Measurements from ENCODE around the gene ANKS3.
A peak's percentile ranks its signal among the peaks of the same experiment; 100 is the strongest.

The ANKS3 gene

GRCh38 chr16:4733747-4734062, 366 bp downstream of the ANKS3 start:
- H2BK5ac ChIP-seq (ENCODE audit: low read depth, low read length, poor library complexity, severe bottlenecking), result peak overlapping the region; percentile 47
- peak overlapping the region; percentile 86 for H4K8ac ChIP-seq (ENCODE audit: low read length)
- peak overlapping the region; percentile 85 for H3K4me2 ChIP-seq (ENCODE audit: low read length, poor library complexity, severe bottlenecking)
- H2BK12ac ChIP-seq (ENCODE audit: low read length in 2 of 2), result peak overlapping the region; percentile 19 to 23
- no peaks in the 10 kb centered on the region for H3K9me3 ChIP-seq (ENCODE audit: control insufficient read depth, low read length)
- peaks cover 27% of the 10 kb centered on the region for H3K79me1 ChIP-seq (replicated peaks; ENCODE audit: low read length, poor library complexity, severe bottlenecking)
- H3K14ac ChIP-seq (ENCODE audit: low read length in 2 of 2), result peak overlapping the region in 1 of 2 experiments; percentile 88
- H3K36me3 ChIP-seq (ENCODE audit: control insufficient read depth in 1 of 2, insufficient read depth in 2 of 2, low read depth in 1 of 2, low read length in 2 of 2), result peaks cover 20 to 21% of the 10 kb centered on the region in 2 experiments
- peak overlapping the region; percentile 94 for H3K9ac ChIP-seq (ENCODE audit: low read length)
- no peak overlapping the region for H2BK120ac ChIP-seq (ENCODE audit: low read depth, low read length)
- peak overlapping the region in 1 of 2 experiments; percentile 79 for H3K23ac ChIP-seq (ENCODE audit: low read length in 2 of 2)
- peak overlapping the region; percentile 91 for H2BK15ac ChIP-seq (ENCODE audit: low read depth, poor library complexity, severe bottlenecking)
- no peak overlapping the region for H2AK5ac ChIP-seq (ENCODE audit: low read length, severe bottlenecking)
- peak overlapping the region; percentile 23 for H3K27ac ChIP-seq (ENCODE audit: low read length, poor library complexity, severe bottlenecking)
- 1% methylated on average over 18 of the region's 19 CpGs for whole genome bisulfite sequencing
- H3K27me3 ChIP-seq (ENCODE audit: control insufficient read depth in 1 of 2, insufficient read depth in 1 of 2, low read length in 2 of 2), result peaks cover 3% of the 10 kb centered on the region in 2 experiments
- peaks cover 4% of the 10 kb centered on the region for H3K4me1 ChIP-seq (ENCODE audit: control insufficient read depth, insufficient read depth, low read depth, low read length)
- H2AFZ ChIP-seq (ENCODE audit: low read depth, low read length), result peak overlapping the region; percentile 95
- H3K18ac ChIP-seq (ENCODE audit: low read depth in 1 of 2, low read length in 2 of 2), result peak overlapping the region; percentile 64 to 75
- H4K91ac ChIP-seq (ENCODE audit: low read length), result peak overlapping the region; percentile 71
- no peak for DNase-seq
- H3K4me3 ChIP-seq (ENCODE audit: insufficient read depth in 1 of 2, low read depth in 1 of 2, low read length in 2 of 2), result peak overlapping the region; percentile 97 to 98
- H3K4ac ChIP-seq (ENCODE audit: low read depth in 1 of 2, low read length in 2 of 2), result peak overlapping the region; percentile 79 to 85

GRCh38 chr16:4733211-4733742, 794 bp downstream of the ANKS3 start:
- Histone ChIP-seq H2AFZ (ENCODE audit: low read depth, low read length) (no peak overlapping the region), H2BK12ac (ENCODE audit: low read length in 2 of 2) (no peak overlapping the region), H3K27ac (ENCODE audit: low read length, poor library complexity, severe bottlenecking) (no peak overlapping the region), H2BK5ac (ENCODE audit: low read depth, low read length, poor library complexity, severe bottlenecking) (no peak overlapping the region), H3K9me3 (ENCODE audit: control insufficient read depth, low read length) (no peaks in the 10 kb centered on the region), H3K18ac (ENCODE audit: low read depth in 1 of 2, low read length in 2 of 2) (no peak overlapping the region), H3K4me3 (ENCODE audit: insufficient read depth in 1 of 2, low read depth in 1 of 2, low read length in 2 of 2) (peak overlapping the region; percentile 45 to 98), H3K79me1 (replicated peaks; ENCODE audit: low read length, poor library complexity, severe bottlenecking) (peaks cover 31% of the 10 kb centered on the region), H2BK15ac (ENCODE audit: low read depth, poor library complexity, severe bottlenecking) (no peak overlapping the region), H4K91ac (ENCODE audit: low read length) (no peak overlapping the region), H2BK120ac (ENCODE audit: low read depth, low read length) (no peak overlapping the region), H3K27me3 (ENCODE audit: control insufficient read depth in 1 of 2, insufficient read depth in 1 of 2, low read length in 2 of 2) (peaks cover 3% of the 10 kb centered on the region in 2 experiments), H3K4ac (ENCODE audit: low read depth in 1 of 2, low read length in 2 of 2) (no peak overlapping the region), H4K8ac (ENCODE audit: low read length) (no peak overlapping the region), H3K14ac (ENCODE audit: low read length in 2 of 2) (no peak overlapping the region), H3K36me3 (ENCODE audit: control insufficient read depth in 1 of 2, insufficient read depth in 2 of 2, low read depth in 1 of 2, low read length in 2 of 2) (peaks cover 25% of the 10 kb centered on the region in 2 experiments), H2AK5ac (ENCODE audit: low read length, severe bottlenecking) (no peak overlapping the region), H3K9ac (ENCODE audit: low read length) (peak overlapping the region; percentile 94), H3K4me2 (ENCODE audit: low read length, poor library complexity, severe bottlenecking) (peak overlapping the region; percentile 85), H3K23ac (ENCODE audit: low read length in 2 of 2) (no peak overlapping the region), H3K4me1 (ENCODE audit: control insufficient read depth, insufficient read depth, low read depth, low read length) (peaks cover 4% of the 10 kb centered on the region)
- WGBS, result 61% methylated on average over 9 of the region's 17 CpGs
- no peak for DNase-seq

- Histone ChIP-seq H2BK5ac (ENCODE audit: low read depth, low read length, poor library complexity, severe bottlenecking) (no peak overlapping the region), H2AK5ac (ENCODE audit: low read length, severe bottlenecking) (no peak overlapping the region), H3K4me1 (ENCODE audit: control insufficient read depth, insufficient read depth, low read depth, low read length) (no peaks in the 10 kb centered on the region), H3K9ac (ENCODE audit: low read length) (no peak overlapping the region), H3K4ac (ENCODE audit: low read depth in 1 of 2, low read length in 2 of 2) (no peak overlapping the region), H2BK12ac (ENCODE audit: low read length in 2 of 2) (no peak overlapping the region), H3K4me2 (ENCODE audit: low read length, poor library complexity, severe bottlenecking) (no peak overlapping the region), H3K27me3 (ENCODE audit: control insufficient read depth in 1 of 2, insufficient read depth in 1 of 2, low read length in 2 of 2) (no peaks in the 10 kb centered on the region), H3K23ac (ENCODE audit: low read length in 2 of 2) (no peak overlapping the region), H3K36me3 (ENCODE audit: control insufficient read depth in 1 of 2, insufficient read depth in 2 of 2, low read depth in 1 of 2, low read length in 2 of 2) (peaks cover 43 to 50% of the 10 kb centered on the region in 2 experiments), H3K9me3 (ENCODE audit: control insufficient read depth, low read length) (no peaks in the 10 kb centered on the region), H2BK120ac (ENCODE audit: low read depth, low read length) (no peak overlapping the region), H4K8ac (ENCODE audit: low read length) (no peak overlapping the region), H3K14ac (ENCODE audit: low read length in 2 of 2) (no peak overlapping the region), H3K4me3 (ENCODE audit: insufficient read depth in 1 of 2, low read depth in 1 of 2, low read length in 2 of 2) (no peak overlapping the region), H3K27ac (ENCODE audit: low read length, poor library complexity, severe bottlenecking) (no peak overlapping the region), H4K91ac (ENCODE audit: low read length) (no peak overlapping the region), H3K79me1 (replicated peaks; ENCODE audit: low read length, poor library complexity, severe bottlenecking) (peaks cover 49% of the 10 kb centered on the region), H2BK15ac (ENCODE audit: low read depth, poor library complexity, severe bottlenecking) (no peak overlapping the region), H2AFZ (ENCODE audit: low read depth, low read length) (no peak overlapping the region), H3K18ac (ENCODE audit: low read depth in 1 of 2, low read length in 2 of 2) (no peak overlapping the region)
- DNase-seq, result no peak
- WGBS, result 99% methylated on average over 15 of the region's 15 CpGs
These were observed 4.2 kb downstream of the ANKS3 start for GRCh38 chr16:4729876-4730275.

GRCh38 chr16:4728676-4729075, 5.4 kb downstream of the ANKS3 start:
- Histone ChIP-seq H3K4ac (ENCODE audit: low read depth in 1 of 2, low read length in 2 of 2) (no peak overlapping the region), H2AFZ (ENCODE audit: low read depth, low read length) (no peak overlapping the region), H3K14ac (ENCODE audit: low read length in 2 of 2) (no peak overlapping the region), H3K23ac (ENCODE audit: low read length in 2 of 2) (no peak overlapping the region), H3K9ac (ENCODE audit: low read length) (no peak overlapping the region), H4K91ac (ENCODE audit: low read length) (no peak overlapping the region), H2BK12ac (ENCODE audit: low read length in 2 of 2) (no peak overlapping the region), H3K9me3 (ENCODE audit: control insufficient read depth, low read length) (no peaks in the 10 kb centered on the region), H4K8ac (ENCODE audit: low read length) (no peak overlapping the region), H3K4me2 (ENCODE audit: low read length, poor library complexity, severe bottlenecking) (no peak overlapping the region), H3K27me3 (ENCODE audit: control insufficient read depth in 1 of 2, insufficient read depth in 1 of 2, low read length in 2 of 2) (no peaks in the 10 kb centered on the region), H3K18ac (ENCODE audit: low read depth in 1 of 2, low read length in 2 of 2) (no peak overlapping the region), H2BK5ac (ENCODE audit: low read depth, low read length, poor library complexity, severe bottlenecking) (no peak overlapping the region), H2AK5ac (ENCODE audit: low read length, severe bottlenecking) (no peak overlapping the region), H2BK15ac (ENCODE audit: low read depth, poor library complexity, severe bottlenecking) (no peak overlapping the region), H3K36me3 (ENCODE audit: control insufficient read depth in 1 of 2, insufficient read depth in 2 of 2, low read depth in 1 of 2, low read length in 2 of 2) (peaks cover 48 to 62% of the 10 kb centered on the region in 2 experiments), H3K4me1 (ENCODE audit: control insufficient read depth, insufficient read depth, low read depth, low read length) (no peaks in the 10 kb centered on the region), H3K79me1 (replicated peaks; ENCODE audit: low read length, poor library complexity, severe bottlenecking) (peaks cover 49% of the 10 kb centered on the region), H3K4me3 (ENCODE audit: insufficient read depth in 1 of 2, low read depth in 1 of 2, low read length in 2 of 2) (no peak overlapping the region), H2BK120ac (ENCODE audit: low read depth, low read length) (no peak overlapping the region), H3K27ac (ENCODE audit: low read length, poor library complexity, severe bottlenecking) (no peak overlapping the region)
- 96% methylated on average over 8 of the region's 8 CpGs for whole genome bisulfite sequencing
- no peak for DNase-seq

Data from mesenchymal stem cell (in vitro differentiated cells and primary cell).